Activated naive CD4-positive, alpha-beta T cell treated with Interleukin-2 at 50 U/mL for 16 hours (primary cell): ENCODE data around the gene STXBP2.
A peak's percentile ranks its signal among the peaks of the same experiment; 100 is the strongest.

Experiments used
- DNase-seq: peaks from one replicate; pipeline ENCODE4 v3.0.0-alpha.2; 2020

STXBP2 gene

DNA sequence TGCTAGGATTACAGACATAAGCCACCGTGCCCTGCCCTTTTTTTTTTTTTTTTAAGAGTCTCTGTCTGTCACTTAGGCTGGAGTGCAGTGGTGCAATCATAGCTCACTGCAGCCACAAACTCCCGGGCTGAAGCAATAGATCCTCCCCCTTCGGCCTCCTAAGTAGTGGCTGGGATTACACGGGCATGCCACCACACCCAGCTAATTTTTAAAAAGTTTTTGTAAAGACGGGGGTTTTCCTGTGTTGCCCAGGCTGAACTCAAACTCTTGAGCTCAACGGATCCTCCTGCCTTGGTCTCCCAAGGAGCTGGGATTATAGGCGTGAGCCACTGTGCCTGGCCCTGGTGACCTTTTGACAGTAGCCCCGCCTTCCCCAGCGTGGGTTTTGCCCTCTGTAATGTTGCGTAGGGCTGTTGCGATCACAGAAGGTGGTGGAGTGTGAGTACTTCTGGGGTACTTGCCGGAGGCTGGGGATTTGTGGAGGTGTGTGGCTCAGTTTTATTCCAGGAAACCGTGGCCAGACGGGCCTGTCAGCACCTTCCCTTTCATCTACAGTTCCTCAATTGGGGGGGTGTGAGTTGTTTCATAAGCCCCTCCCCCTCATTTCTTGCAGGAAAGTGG, 20.3 kb downstream of the STXBP2 start:
- peak; percentile 35 for DNase-seq

DNA sequence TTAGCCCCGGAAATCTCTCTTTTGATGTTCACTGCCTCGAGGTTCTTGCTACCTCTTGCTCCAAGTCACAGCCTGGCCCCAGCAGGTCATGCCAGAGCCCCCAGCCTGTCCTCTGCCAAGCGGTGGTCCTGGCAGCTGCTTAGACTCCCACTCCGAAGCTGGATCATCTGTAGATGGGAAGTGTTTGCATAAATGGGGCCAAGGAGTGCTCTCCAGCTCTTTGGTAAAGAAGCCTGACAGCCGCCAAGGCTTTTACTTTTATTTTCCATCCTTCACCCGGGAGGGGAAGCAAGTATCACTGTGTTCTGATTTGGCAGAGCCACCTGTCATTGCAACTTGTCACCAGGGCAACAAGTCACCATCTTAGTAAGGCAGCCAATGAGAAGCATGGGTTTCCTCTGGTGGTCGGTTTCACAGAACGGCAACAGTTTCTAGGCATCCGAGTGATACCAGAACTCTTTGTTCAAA, 21.3 kb downstream of the STXBP2 start:
- DNase-seq = peak; percentile 35

DNA sequence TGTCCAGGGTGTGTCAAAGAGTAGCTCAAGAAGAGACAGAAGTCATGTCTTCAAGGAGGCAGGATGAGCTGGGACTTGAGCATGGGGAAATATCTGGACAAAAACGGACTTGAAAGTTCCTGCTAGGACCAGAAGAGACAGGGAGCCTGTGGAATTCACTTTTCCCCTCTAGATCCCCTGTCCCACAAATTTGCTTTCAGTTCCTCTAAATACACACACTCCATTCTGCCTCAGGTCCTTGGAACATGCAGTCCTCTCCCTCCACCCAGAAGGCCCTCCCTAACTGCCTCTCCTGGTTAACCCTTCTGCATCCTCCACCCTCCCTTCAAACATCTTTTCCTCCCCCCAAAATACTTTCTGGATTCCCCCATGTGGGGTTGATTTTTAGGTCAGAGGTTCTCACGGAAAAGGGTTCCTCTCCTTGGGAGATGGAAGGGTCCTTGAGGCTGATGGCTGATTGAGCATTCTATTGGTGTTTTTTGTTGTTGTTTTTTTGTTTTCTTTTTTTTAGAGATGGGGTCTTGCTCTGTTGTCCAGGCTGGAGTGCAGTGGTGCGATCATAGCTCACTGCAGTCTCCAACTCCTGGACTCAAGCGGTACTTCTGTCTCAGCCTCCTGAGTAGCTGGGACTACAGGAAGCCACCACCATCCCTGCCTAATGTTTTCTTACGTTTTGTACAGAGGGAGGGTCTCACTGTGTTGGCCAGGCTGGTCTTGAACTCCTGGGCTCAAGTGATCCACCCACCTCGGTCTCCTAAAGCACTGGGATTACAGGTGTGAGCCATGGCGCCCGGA, 25.0 kb downstream of the STXBP2 start:
- no peak for DNase-seq

DNA sequence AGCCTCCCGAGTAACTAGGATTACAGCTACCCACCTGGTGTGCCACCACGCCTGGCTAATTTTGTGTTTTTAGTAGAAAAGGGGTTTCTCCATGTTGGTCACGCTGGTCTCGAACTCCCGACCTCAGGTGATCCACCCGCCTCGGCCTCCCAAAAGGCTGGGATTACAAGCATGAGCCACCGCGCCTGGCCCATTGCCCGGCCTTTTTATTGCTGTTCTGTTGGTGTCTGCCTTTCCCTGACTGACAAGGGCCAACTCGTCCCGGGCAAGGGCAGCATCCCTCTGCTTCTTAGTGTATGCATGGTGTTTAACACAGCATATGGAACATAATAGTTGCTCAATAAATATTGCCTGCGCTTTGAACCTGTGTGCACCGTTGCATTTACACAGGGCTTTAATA, 25.7 kb downstream of the STXBP2 start:
- no peak for DNase-seq

GRCh38 chr19:7663706-7664105, 26.8 kb downstream of the STXBP2 start:
- DNase-seq = no peak

DNA sequence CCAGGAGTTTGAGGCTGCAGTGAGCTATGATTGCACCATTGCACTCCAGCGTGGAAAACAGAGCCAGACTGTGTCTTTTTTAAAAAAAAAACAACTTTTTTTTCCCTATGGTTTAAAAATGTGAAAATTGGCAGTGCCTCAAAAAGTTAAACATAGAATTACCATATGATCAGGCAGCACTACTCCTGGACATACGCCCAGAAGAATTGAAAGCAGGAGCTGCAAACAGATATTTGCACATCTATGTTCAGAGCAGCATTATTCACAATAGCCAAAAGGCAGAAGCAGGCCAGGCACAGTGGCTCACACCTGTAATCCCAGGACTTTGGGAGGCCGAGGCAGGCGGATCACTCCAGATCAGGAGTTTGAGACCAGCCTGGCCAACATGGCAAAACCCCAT, 28.2 kb downstream of the STXBP2 start:
- no peak for DNase-seq

DNA sequence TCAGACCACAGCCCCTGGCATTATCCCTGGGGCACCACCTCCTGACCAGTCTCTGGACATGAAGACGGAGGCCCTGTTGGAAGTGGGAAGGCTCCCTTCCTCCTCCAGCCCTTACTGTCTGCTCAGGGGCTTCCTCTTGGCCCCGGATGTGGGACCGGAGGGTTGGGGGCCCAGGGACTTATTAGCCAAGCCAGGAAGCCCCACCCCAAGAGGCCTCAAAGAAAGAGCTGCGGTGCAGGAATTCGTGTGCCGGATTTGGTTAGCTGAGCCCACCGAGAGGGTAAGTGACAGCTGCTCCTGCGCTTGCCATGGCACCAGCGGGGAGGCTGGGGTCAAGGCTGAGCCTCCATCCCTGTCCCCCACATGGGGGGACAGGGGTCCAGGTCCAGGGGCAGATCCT, 31.9 kb downstream of the STXBP2 start, which contains the start of gene RETN:
Gene RETN (plus strand): TSS at position 208 of the 400 bp plus-strand sequence. CDS start 278 bp downstream, outside the sequence.
- DNase-seq = no peak

DNA sequence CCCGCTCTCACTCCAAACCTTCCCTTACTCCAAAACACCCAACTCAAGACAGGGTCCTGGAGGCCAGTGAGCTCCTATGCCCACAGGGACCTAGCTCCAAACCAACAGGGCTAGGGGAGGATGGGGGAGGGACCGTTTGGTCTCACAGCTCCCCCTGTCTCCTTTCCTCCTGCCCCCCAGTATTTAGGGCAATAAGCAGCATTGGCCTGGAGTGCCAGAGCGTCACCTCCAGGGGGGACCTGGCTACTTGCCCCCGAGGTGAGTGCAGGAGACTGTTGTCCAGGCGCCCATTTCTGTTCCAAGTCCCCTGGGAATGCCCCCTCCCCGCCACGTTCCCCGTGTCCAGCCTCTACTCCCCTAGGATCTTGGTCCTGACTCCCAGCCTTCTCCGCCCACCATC, 32.7 kb downstream of the STXBP2 start:
- no peak for DNase-seq

DNA sequence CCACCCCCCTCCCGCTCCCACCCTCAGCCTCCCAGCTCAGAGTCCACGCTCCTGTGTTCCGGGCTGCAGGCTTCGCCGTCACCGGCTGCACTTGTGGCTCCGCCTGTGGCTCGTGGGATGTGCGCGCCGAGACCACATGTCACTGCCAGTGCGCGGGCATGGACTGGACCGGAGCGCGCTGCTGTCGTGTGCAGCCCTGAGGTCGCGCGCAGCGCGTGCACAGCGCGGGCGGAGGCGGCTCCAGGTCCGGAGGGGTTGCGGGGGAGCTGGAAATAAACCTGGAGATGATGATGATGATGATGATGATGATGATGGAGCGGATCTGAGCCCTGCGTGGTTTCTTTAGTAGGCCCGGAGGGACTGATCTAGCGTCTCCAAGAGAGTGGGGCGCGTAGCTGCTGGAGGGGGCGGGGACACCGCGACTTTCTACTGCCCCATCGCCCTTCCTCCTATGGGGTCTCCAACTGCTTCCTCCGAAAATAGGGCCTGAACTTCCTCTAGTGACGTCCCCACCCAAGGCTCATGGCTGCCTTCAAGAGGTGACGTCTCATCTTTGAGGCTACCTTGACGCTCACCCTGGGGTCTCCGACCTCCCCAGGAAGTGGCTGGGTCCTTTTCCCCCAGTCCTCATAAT, 33.4 kb downstream of the STXBP2 start:
- DNase-seq = peak; percentile 24

GRCh38 chr19:7670790-7671189, 33.9 kb downstream of the STXBP2 start:
- DNase-seq = no peak

DNA sequence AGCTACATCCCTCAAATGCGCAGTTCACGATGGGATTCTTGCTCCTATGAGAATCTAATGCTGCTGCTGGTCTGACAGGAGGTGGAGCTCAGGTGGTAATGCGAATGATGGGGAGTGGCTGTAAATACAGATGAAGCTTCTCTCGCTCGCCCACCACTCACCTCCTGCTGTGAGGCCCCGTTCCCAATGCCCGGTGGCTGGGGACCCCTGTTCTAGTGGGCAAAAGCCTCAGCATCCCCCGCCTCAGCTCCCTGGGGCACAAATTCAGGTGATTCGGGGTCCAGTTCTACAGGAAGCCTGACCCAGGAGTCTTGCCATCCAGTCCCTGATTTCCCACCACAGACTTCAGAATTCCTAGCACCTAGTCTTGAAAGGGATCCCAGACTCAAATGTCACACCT, 35.6 kb downstream of the STXBP2 start:
- DNase-seq = no peak

GRCh38 chr19:7674010-7675005, 37.4 kb downstream of the STXBP2 start:
- DNase-seq = peak; percentile 37

DNA sequence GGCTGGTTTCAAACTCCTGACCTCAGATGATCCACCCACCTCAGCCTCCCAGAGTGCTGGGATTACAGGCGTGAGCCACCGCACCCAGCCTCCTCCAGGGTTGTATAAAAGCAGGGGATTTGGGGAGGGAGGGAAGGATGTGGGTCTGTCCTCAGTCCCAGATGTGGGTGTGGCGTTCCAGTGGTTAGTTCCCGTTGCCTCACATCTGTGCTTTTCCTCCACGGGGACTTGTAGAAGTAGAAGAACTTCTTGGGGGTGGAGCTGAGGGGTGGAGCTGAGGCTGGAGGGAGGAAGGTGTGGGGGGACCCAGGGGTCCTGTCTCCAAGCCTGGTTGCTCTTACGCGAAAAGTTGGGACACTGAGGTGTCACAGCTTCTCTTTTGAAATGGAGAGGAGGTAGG, 39.5 kb downstream of the STXBP2 start:
- DNase-seq = no peak

DNA sequence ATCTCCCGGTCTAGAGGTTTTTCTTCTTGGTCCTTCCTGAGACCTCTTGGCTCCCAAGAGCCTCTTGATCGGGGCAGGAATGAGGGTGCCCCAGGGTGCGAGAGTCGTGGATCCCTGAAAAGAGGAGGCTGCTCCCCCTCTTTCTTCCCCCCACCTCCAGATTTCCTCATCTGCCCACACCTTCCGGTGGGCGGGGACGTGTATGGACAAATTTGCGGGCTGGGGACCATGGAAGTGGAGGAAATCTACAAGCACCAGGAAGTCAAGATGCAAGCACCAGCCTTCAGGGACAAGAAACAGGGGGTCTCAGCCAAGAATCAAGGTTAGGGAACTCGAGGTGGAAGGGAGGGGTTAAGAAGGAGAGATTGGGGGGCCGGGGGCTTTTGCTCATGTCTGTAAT, 39.9 kb downstream of the STXBP2 start, which contains the start of gene MCEMP1:
Gene MCEMP1 (plus strand): TSS at position 237 of the 400 bp plus-strand sequence. CDS start 31 bp downstream, at position 268.
- no peak for DNase-seq

DNA sequence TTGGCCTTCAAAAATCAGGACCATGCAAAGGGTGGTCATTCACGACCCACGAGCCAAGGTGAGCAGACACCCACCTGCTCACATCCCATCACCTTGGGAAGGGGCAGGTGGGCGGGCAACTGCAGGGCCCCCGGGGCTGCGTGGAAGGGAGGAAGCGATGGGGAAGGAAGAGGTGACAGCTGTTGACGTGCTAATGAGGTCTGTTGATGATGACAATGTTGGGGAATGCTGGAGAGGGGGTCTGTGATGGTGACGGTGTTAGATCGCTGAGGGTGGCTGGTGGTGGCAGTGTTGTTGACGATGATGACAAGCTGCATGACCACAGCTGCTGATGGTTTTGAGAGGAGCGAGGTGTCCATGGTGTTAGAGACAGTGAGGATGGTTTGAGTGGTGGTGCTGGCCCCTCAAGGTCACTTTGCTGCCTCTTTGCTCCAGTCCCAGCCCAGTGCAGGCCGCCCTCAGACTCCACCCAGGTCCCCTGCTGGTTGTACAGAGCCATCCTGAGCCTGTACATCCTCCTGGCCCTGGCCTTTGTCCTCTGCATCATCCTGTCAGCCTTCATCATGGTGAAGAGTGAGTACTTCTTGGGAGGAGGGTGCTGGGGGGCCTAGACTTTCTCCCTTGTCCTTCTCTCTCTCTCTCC, 40.9 kb downstream of the STXBP2 start:
- DNase-seq = no peak

GRCh38 chr19:7678971-7679751, 42.3 kb downstream of the STXBP2 start:
- DNase-seq = peak; percentile 77

GRCh38 chr19:7679771-7680605, 43.1 kb downstream of the STXBP2 start:
- DNase-seq = no peak

DNA sequence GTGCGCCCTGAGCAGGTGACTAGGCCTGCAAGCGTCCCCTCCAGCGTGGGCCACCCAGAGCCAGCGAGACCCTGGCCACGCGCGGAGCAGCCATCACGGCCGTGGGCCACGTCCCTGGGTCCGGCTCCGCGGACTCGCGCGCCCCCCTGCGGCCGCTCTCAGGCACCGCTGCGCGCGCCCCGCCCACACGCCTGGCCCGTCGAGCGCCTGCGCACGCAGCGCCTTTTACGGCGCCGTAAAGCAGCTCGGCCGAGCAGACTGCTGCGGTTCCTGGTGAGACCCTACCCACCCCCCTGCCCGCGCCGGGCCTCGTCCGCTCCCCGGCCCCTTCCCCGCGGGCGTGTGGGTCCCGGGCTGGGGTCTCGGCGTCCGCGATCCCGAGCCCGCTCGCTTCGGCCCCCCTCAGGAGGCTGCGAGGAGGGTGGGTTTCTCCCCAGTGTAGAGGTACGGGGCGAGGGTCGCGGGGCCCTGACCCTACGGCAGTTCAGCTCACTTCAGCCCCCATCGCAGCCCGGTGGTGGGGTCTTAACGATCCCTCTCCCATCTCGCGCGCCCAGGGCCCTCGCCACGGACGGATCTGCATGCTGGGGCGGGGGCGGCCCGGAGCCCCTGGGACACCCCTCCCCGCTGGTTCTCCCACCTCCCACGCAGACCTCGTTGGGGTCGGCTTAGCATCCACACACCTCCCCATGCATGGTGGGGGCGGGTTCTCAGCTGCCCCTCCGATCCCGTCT, 43.9 kb downstream of the STXBP2 start, which contains the start of gene TRAPPC5:
Gene TRAPPC5 (plus strand): TSS at position 228 of the 734 bp plus-strand sequence. CDS start 1,421 bp downstream, outside the sequence.
- peak; percentile 87 for DNase-seq
